ENCODE measurements around the gene FLVCR1.

- TF ChIP-seq, protein P1, sequence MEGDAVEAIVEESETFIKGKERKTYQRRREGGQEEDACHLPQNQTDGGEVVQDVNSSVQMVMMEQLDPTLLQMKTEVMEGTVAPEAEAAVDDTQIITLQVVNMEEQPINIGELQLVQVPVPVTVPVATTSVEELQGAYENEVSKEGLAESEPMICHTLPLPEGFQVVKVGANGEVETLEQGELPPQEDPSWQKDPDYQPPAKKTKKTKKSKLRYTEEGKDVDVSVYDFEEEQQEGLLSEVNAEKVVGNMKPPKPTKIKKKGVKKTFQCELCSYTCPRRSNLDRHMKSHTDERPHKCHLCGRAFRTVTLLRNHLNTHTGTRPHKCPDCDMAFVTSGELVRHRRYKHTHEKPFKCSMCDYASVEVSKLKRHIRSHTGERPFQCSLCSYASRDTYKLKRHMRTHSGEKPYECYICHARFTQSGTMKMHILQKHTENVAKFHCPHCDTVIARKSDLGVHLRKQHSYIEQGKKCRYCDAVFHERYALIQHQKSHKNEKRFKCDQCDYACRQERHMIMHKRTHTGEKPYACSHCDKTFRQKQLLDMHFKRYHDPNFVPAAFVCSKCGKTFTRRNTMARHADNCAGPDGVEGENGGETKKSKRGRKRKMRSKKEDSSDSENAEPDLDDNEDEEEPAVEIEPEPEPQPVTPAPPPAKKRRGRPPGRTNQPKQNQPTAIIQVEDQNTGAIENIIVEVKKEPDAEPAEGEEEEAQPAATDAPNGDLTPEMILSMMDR (IDR thresholded peaks at IDR 0.05 in 8 of 11, conservative IDR thresholded peaks at IDR 0.05 in 3 of 11) = no peak
- TF ChIP-seq POLR2AphosphoS5 (IDR thresholded peaks at IDR 0.05) = no peak
These were observed 20.3 kb downstream of the FLVCR1 start for GRCh38 chr1:212878418-212878817.

Data from spleen (tissue), 7 donors.